ENCODE measurements around the gene WNK4.

DNA sequence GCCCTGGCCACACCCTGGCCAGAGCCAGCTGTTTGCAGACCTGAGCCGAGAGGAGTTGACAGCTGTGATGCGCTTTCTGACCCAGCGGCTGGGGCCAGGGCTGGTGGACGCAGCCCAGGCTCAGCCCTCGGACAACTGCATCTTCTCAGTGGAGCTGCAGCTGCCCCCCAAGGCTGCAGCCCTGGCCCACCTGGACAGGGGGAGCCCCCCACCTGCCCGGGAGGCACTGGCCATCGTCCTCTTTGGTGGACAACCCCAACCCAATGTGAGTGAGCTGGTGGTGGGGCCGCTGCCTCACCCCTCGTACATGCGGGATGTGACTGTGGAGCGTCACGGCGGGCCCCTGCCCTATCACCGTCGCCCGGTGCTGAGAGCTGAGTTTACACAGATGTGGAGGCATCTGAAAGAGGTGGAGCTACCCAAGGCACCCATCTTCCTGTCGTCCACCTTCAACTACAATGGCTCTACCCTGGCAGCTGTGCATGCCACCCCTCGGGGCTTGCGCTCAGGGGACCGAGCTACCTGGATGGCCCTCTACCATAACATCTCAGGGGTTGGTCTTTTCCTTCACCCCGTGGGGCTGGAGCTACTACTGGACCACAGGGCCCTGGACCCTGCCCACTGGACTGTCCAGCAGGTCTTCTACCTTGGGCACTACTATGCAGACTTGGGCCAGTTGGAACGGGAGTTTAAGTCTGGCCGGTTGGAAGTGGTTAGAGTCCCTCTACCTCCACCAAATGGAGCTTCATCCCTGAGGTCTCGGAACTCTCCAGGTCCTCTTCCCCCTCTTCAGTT is 64.5 kb downstream of the WNK4 start:
- TF ChIP-seq, protein P1, sequence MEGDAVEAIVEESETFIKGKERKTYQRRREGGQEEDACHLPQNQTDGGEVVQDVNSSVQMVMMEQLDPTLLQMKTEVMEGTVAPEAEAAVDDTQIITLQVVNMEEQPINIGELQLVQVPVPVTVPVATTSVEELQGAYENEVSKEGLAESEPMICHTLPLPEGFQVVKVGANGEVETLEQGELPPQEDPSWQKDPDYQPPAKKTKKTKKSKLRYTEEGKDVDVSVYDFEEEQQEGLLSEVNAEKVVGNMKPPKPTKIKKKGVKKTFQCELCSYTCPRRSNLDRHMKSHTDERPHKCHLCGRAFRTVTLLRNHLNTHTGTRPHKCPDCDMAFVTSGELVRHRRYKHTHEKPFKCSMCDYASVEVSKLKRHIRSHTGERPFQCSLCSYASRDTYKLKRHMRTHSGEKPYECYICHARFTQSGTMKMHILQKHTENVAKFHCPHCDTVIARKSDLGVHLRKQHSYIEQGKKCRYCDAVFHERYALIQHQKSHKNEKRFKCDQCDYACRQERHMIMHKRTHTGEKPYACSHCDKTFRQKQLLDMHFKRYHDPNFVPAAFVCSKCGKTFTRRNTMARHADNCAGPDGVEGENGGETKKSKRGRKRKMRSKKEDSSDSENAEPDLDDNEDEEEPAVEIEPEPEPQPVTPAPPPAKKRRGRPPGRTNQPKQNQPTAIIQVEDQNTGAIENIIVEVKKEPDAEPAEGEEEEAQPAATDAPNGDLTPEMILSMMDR (IDR thresholded peaks at IDR 0.05; ENCODE audit: low read depth, low read length) = no peak
- TF ChIP-seq, protein P2, sequence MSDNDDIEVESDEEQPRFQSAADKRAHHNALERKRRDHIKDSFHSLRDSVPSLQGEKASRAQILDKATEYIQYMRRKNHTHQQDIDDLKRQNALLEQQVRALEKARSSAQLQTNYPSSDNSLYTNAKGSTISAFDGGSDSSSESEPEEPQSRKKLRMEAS (IDR thresholded peaks at IDR 0.05; ENCODE audit: low read depth, low read length) = no peak
